Activated CD4-positive, alpha-beta T cell treated with anti-CD3 and anti-CD28 coated beads, Interleukin-2, Interleukin-6, amounts not matched to agents 100 ng/mL and 50 ng/mL, durations not matched to agents 16 hours and 8 hours (primary cell): Measurements from ENCODE around the gene JMJD4.
"Not testable (repeated sequence)": the region's sequence is repeated elsewhere in the genome, so short reads cannot be mapped to it uniquely, and the experiment has no call there.

Experiments
- DNase-seq: peaks from one replicate; pipeline ENCODE4 v3.0.0-alpha.2; 2020

Gene JMJD4

GRCh38 chr1:227731696-227732585 lies 3.2 kb downstream of the JMJD4 start:
- DNase-seq: no peak

GRCh38 chr1:227731241-227731677 lies 3.8 kb downstream of the JMJD4 start:
- DNase-seq: no peak

GRCh38 chr1:227730630-227731151 lies 4.4 kb downstream of the JMJD4 start:
- no peak for DNase-seq

GRCh38 chr1:227729881-227730629 lies 5.0 kb downstream of the JMJD4 start:
- peak; percentile 61 for DNase-seq

- DNase-seq: no peak
Measured at GRCh38 chr1:227729144-227729880, 5.8 kb downstream of the JMJD4 start.

GRCh38 chr1:227728892-227729143 lies 6.3 kb downstream of the JMJD4 start:
- no peak for DNase-seq

GRCh38 chr1:227728059-227728891 lies 6.8 kb downstream of the JMJD4 start:
- DNase-seq: peak; percentile 72

GRCh38 chr1:227726924-227727599 lies 8.0 kb downstream of the JMJD4 start:
- DNase-seq: no peak

GRCh38 chr1:227726318-227726717 lies 8.8 kb downstream of the JMJD4 start:
- DNase-seq: no peak

GRCh38 chr1:227725046-227725445 lies 10.1 kb downstream of the JMJD4 start:
- DNase-seq: no peak

GRCh38 chr1:227723474-227723873 lies 11.6 kb downstream of the JMJD4 start:
- DNase-seq: no peak

GRCh38 chr1:227718932-227719331 lies 16.2 kb downstream of the JMJD4 start:
- no peak for DNase-seq

GRCh38 chr1:227712648-227713047 lies 22.5 kb downstream of the JMJD4 start:
- no peak for DNase-seq

GRCh38 chr1:227710474-227710873 lies 24.6 kb downstream of the JMJD4 start:
- DNase-seq: not testable (repeated sequence)

- DNase-seq: no peak
Measured at GRCh38 chr1:227709451-227709850, 25.7 kb downstream of the JMJD4 start.

GRCh38 chr1:227707846-227708245 lies 27.3 kb downstream of the JMJD4 start:
- no peak for DNase-seq

- not testable (repeated sequence) for DNase-seq
Measured at GRCh38 chr1:227701631-227702030, 33.5 kb downstream of the JMJD4 start.

- DNase-seq: no peak
Measured at GRCh38 chr1:227697321-227697864, 37.7 kb downstream of the JMJD4 start.

- DNase-seq: no peak
Measured at GRCh38 chr1:227685807-227686206, 49.3 kb downstream of the JMJD4 start.
